Sigmoid colon (tissue), 7 donors: Measurements from ENCODE around the gene GPN2. TPM values are rescaled to one million over a fixed set of nuclear protein-coding genes. Genes with fewer than 3 reads are reported as not detected.

ENCODE experiments used
- DNase-seq: peaks from one replicate; pipeline ENCODE4 v3.0.0-alpha.2; 2019
- H3K27ac ChIP-seq, 4 donors: fragments of 200-600 bp; sonication (generic); one replicate each; pipeline ENCODE4 v1.5.1; 2016 to 2019; ENCODE audit warnings: mild to moderate bottlenecking in 1 of 4
- H3K27me3 ChIP-seq, 3 donors: fragments of 200-600 bp; sonication (generic); one replicate each; pipeline ENCODE4 v1.5.1; 2019; ENCODE audit warnings: mild to moderate bottlenecking in 1 of 3
- H3K36me3 ChIP-seq, 4 donors: fragments of 200-600 bp; sonication (generic); one replicate each; pipeline ENCODE4 v1.5.1; 2016 to 2019
- H3K4me1 ChIP-seq, 4 donors: fragments of 200-600 bp; sonication (generic); one replicate each; pipeline ENCODE4 v1.5.1; 2017 to 2019
- H3K4me3 ChIP-seq, 4 donors: fragments of 200-600 bp; sonication (generic); one replicate each; pipeline ENCODE4 v1.5.1; 2017 to 2019; ENCODE audit warnings: mild to moderate bottlenecking in 2 of 4, moderate library complexity in 1 of 4
- H3K9me3 ChIP-seq, 4 donors: fragments of 200-600 bp in 3 of 4; sonication (generic) in 3 of 4; one replicate each; pipeline versions ENCODE4 v1.5.1 to v1.6.1; 2013 to 2019
- CTCF ChIP-seq, 4 experiments: fragments of 450-650 bp in 3 of 4; fragments of 200-600 bp in 1 of 4; IDR thresholded peaks; one replicate each; pipeline ENCODE4 v1.5.1; 2016 to 2019; ENCODE audit warnings: antibody characterized with exemption in 4 of 4, mild to moderate bottlenecking in 3 of 4, moderate library complexity in 2 of 4
- EP300 ChIP-seq, 4 donors: sonication (generic); formaldehyde crosslinking; IDR thresholded peaks; one replicate each; pipeline ENCODE4 v1.6.1; 2017; ENCODE audit warnings: antibody characterized with exemption in 4 of 4
- POLR2A ChIP-seq, 2 donors: fragments of 450-650 bp; IDR thresholded peaks; one replicate each; pipeline ENCODE4 v1.6.1; 2016; ENCODE audit warnings: antibody characterized with exemption in 2 of 2, mild to moderate bottlenecking in 2 of 2, moderate library complexity in 2 of 2
- POLR2AphosphoS5 ChIP-seq, 4 donors: sonication (generic); formaldehyde crosslinking; IDR thresholded peaks; one replicate each; pipeline ENCODE4 v1.6.1; 2017; ENCODE audit warnings: antibody characterized with exemption in 4 of 4
- WGBS, 2 donors: extraction: QIAGEN DNeasy Blood & Tissue Kit; methylation state at CpG; one replicate each; pipeline ENCODE4 v1.1.7; 2013; 5-methylcytosine and 5-hydroxymethylcytosine counted together
- intact Hi-C: fragments of 100-400 bp; cut with DNase I; formaldehyde crosslinking; loops from one replicate; pipeline ENCODE4 v1.15.1; 2023
- polyA plus RNA-seq, 3 donors: library from polyadenylated mRNA; stranded (reverse); fragments of 200-250 nt; gene quantifications; one replicate each; pipeline ENCODE4 v1.2.3, GENCODE V29; 2013
- total RNA-seq, 4 donors: library from RNA; depleted of rRNA; stranded (reverse); fragments of >200 nt; gene quantifications; one replicate each; pipeline ENCODE4 v1.1.0, GENCODE V29; 2016
- donor health status: healthy with polysubstance abuse.
- donor health status: Bipolar disorder and iron deficiency.
- donor health status: healthy.

Gene GPN2
- 10 to 100 TPM in 1 of 4 donors, 1 to 10 TPM in 3; 7.4 to 11.0 (median 9.8) TPM for total RNA-seq
- 10 to 100 TPM; 12.0 to 18.6 (median 18.5) TPM for polyA plus RNA-seq

- H3K27ac ChIP-seq: peak within 1 kb of the TSS; percentile 88 to 92 (median 90)
- peaks cover 27 to 76% (median 48%) of the 10 kb centered on the region in 4 donors for H3K36me3 ChIP-seq
- DNase-seq: peak; percentile 86
- H3K4me1 ChIP-seq: peaks cover 0 to 23% (median 21%) of the 10 kb centered on the region in 4 donors
- H3K4me3 ChIP-seq: peak within 1 kb of the TSS; percentile 66 to 81 (median 74)
- H3K9me3 ChIP-seq: no peaks in the 10 kb centered on the region
- 1% methylated on average over 89 of the region's 89 CpGs for WGBS, 2 donors
- intact Hi-C loops: no loop called here
- peak; percentile 80 to 92 (median 86) for TF ChIP-seq POLR2AphosphoS5 (IDR thresholded peaks at IDR 0.05)
- TF ChIP-seq EP300 (IDR thresholded peaks at IDR 0.05): no peak
- TF ChIP-seq CTCF (IDR thresholded peaks at IDR 0.05): no peak
- peak; percentile 44 to 64 for TF ChIP-seq POLR2A (IDR thresholded peaks at IDR 0.05)
- H3K27me3 ChIP-seq: no peaks in the 10 kb centered on the region
These were observed at the start of gene GPN2 for GRCh38 chr1:26889551-26890466. Gene GPN2 (minus strand): TSS chr1:26890283. CDS start chr1:26890096, 187 bp downstream.

GRCh38 chr1:26938659-26939025 lies 48.6 kb upstream of the GPN2 start:
- intact Hi-C loops: no loop called here
- 92 to 94% methylated on average over 2 of the region's 2 CpGs for WGBS, 2 donors
- peaks cover 24 to 57% (median 26%) of the 10 kb centered on the region in 4 donors for H3K36me3 ChIP-seq

GRCh38 chr1:26938004-26938658 lies 48.0 kb upstream of the GPN2 start:
- peaks cover 19 to 57% (median 20%) of the 10 kb centered on the region in 4 donors for H3K36me3 ChIP-seq
- no peaks in the 10 kb centered on the region for H3K27me3 ChIP-seq
- no peaks in the 10 kb centered on the region for H3K4me1 ChIP-seq
- no peaks in the 10 kb centered on the region for H3K9me3 ChIP-seq
- TF ChIP-seq POLR2A (IDR thresholded peaks at IDR 0.05) (no peak), CTCF (IDR thresholded peaks at IDR 0.05) (no peak), EP300 (IDR thresholded peaks at IDR 0.05) (no peak), POLR2AphosphoS5 (IDR thresholded peaks at IDR 0.05) (no peak)
- DNase-seq: no peak
- intact Hi-C loops: no loop called here
- no peak overlapping the region for H3K4me3 ChIP-seq
- H3K27ac ChIP-seq: no peak overlapping the region
- WGBS, 2 donors: 95 to 96% methylated on average over 4 of the region's 4 CpGs

More at GRCh38 chr1:26938659-26939025, 48.6 kb upstream of the GPN2 start:
- H3K4me1 ChIP-seq: no peaks in the 10 kb centered on the region
- H3K27me3 ChIP-seq: no peaks in the 10 kb centered on the region
- H3K9me3 ChIP-seq: no peaks in the 10 kb centered on the region
- no peak for DNase-seq
- TF ChIP-seq EP300 (IDR thresholded peaks at IDR 0.05): no peak
- no peak for TF ChIP-seq CTCF (IDR thresholded peaks at IDR 0.05)
- no peak for TF ChIP-seq POLR2AphosphoS5 (IDR thresholded peaks at IDR 0.05)
- no peak for TF ChIP-seq POLR2A (IDR thresholded peaks at IDR 0.05)
- H3K27ac ChIP-seq: no peak overlapping the region
- no peak overlapping the region for H3K4me3 ChIP-seq

- DNase-seq: no peak
- TF ChIP-seq EP300 (IDR thresholded peaks at IDR 0.05) (no peak), POLR2A (IDR thresholded peaks at IDR 0.05) (no peak), POLR2AphosphoS5 (IDR thresholded peaks at IDR 0.05) (no peak), CTCF (IDR thresholded peaks at IDR 0.05) (no peak)
- Histone ChIP-seq H3K4me3 (no peak overlapping the region), H3K27ac (no peak overlapping the region), H3K4me1 (no peaks in the 10 kb centered on the region), H3K27me3 (no peaks in the 10 kb centered on the region), H3K36me3 (peaks cover 6 to 52% (median 7%) of the 10 kb centered on the region in 4 donors), H3K9me3 (no peaks in the 10 kb centered on the region)
- intact Hi-C loops: no loop called here
- 82 to 90% methylated on average over 6 of the region's 6 CpGs for WGBS, 2 donors
These were observed 46.7 kb upstream of the GPN2 start for GRCh38 chr1:26936823-26937222.
